ENCODE data around the gene IL20RA. TPM values are rescaled to one million over a fixed set of nuclear protein-coding genes. Genes with fewer than 3 reads are reported as not detected.
A peak's percentile ranks its signal among the peaks of the same experiment; 100 is the strongest.

IL20RA gene
- total and polyA plus RNA-seq, 3 experiments from 2014 or later = not detected

DNA sequence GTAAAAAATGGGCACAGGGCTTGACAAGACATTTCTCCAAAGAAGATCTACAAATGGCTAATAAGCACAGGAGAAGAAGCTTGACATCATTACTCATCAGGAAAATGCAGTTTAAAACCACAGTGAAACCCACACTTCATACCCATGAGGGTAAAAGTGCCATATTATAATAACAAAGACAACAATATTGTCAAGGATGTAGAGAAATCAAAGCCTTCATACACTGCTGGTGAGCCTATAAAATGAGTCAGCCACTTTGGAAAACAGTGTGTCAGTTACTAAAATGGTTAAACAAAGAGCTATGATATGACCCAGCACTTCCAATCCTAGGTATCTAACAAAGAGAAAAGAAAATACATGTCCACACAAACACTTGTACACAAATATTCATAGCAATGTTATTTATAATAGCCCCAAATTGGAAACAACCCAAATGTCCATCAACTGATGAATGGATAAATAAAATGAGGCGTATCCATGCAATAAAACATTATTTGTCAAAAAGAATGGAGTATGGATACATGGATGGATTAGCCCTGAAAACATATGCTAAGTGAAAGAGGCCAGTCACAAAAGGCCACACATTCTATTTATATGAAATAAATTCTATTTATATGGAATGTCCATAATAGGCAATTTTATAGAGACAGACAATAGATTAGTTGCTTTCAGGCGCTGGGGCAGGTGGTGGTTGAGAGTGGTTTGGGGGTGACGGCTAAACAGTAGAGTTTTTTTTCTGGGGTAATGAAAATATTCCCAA, 11.5 kb upstream of the IL20RA start:
- H3K4me1 Mint-ChIP-seq = no peaks in the 10 kb centered on the region
- H3K9me3 ChIP-seq (ENCODE audit: low read length) = no peaks in the 10 kb centered on the region
- DNase-seq = no peak
- no peaks in the 10 kb centered on the region for H3K4me1 ChIP-seq (ENCODE audit: insufficient read depth, low read length)
- H3K27me3 Mint-ChIP-seq = peaks cover 33 to 36% of the 10 kb centered on the region in 2 donors
- no peak overlapping the region for H3K27ac ChIP-seq (ENCODE audit: low read depth, low read length)
- H3K4me3 Mint-ChIP-seq = no peak overlapping the region
- no peaks in the 10 kb centered on the region for H3K36me3 ChIP-seq (ENCODE audit: insufficient read depth, low read length)
- no peak overlapping the region for H3K4me3 ChIP-seq (ENCODE audit: low read length)
- H3K9me3 Mint-ChIP-seq = no peaks in the 10 kb centered on the region
- peaks cover 0 to 4% (median 2%) of the 10 kb centered on the region in 3 donors for H3K36me3 Mint-ChIP-seq
- POLR2A ChIA-PET = no interaction called here
- H3K27me3 ChIP-seq (ENCODE audit: insufficient read depth, low read length, poor library complexity, severe bottlenecking) = no peaks in the 10 kb centered on the region
- no peak overlapping the region for H3K27ac Mint-ChIP-seq
- CTCF ChIA-PET = no interaction called here

DNA sequence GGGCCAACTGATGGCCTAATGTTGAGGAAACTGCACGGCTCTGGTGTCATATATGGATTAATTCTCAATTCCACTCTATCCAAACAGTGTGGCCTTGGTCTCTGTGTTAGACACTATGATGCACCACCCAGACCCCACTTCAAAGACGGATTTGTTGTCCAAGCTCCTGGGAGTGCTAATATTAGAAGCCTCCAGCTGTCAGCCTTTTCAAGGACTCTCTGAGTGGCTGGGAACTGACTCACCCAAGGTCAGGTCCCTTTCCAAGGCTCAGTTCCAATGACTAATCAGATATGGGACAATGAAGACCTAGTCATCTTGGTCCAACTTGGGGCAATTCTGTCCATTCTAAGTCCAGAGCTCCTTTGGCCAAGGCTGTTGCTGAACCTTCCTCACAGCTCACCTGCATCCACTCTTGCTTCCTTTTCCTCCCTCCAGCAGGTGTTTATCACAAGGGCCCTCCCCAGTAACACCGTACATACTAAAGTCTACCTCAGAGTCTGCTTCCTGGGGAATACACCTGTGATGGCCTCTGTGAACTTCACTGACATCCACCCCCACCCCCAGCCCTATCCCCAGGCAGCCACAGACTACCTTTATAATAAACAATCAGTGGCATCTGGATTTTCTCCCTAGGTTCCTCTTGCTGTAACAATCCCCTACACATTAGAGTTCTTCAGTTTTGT, 7.2 kb upstream of the IL20RA start:
- Histone ChIP-seq H3K36me3 (ENCODE audit: insufficient read depth, low read length) (no peaks in the 10 kb centered on the region), H3K9me3 (ENCODE audit: low read length) (no peaks in the 10 kb centered on the region), H3K4me1 (ENCODE audit: insufficient read depth, low read length) (no peaks in the 10 kb centered on the region), H3K4me3 (ENCODE audit: low read length) (no peak overlapping the region), H3K27me3 (ENCODE audit: insufficient read depth, low read length, poor library complexity, severe bottlenecking) (peaks cover 9% of the 10 kb centered on the region), H3K27ac (ENCODE audit: low read depth, low read length) (no peak overlapping the region)
- Mint-ChIP-seq H3K9me3 (no peaks in the 10 kb centered on the region), H3K4me3 (no peak overlapping the region), H3K4me1 (no peaks in the 10 kb centered on the region), H3K27ac (no peak overlapping the region), H3K36me3 (peaks cover 0 to 4% (median 0%) of the 10 kb centered on the region in 3 donors), H3K27me3 (peaks cover 60 to 68% of the 10 kb centered on the region in 2 donors)
- no peak for DNase-seq
- CTCF ChIA-PET = no interaction called here
- POLR2A ChIA-PET = no interaction called here

DNA sequence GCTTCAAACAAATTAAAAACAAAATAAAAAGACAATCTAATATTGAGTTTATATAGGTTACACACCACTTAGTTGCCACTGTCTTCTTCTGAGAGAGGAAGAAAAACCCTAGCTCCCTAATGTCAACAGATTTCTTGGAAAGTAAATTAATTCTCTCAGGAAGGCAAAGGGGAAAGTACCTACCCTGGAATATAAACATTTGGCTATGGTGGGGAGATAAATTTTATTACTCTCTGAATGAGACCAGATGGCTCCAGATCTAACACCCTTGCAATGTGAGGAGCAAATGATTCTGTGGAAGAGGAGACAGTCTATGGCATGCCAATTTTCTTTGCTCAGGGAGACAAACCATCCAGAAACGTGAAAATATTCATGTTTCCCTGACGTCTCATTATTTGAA, 4.3 kb upstream of the IL20RA start:
- H3K4me3 Mint-ChIP-seq = no peak overlapping the region
- Histone ChIP-seq H3K9me3 (ENCODE audit: low read length) (no peaks in the 10 kb centered on the region), H3K27ac (ENCODE audit: low read depth, low read length) (no peak overlapping the region), H3K27me3 (ENCODE audit: insufficient read depth, low read length, poor library complexity, severe bottlenecking) (peaks cover 17% of the 10 kb centered on the region), H3K4me1 (ENCODE audit: insufficient read depth, low read length) (no peaks in the 10 kb centered on the region), H3K36me3 (ENCODE audit: insufficient read depth, low read length) (no peaks in the 10 kb centered on the region), H3K4me3 (ENCODE audit: low read length) (no peak overlapping the region)
- H3K27ac Mint-ChIP-seq = no peak overlapping the region
- ChIA-PET POLR2A (no interaction called here), CTCF (no interaction called here)
- H3K4me1 Mint-ChIP-seq = peaks cover 3 to 5% (median 5%) of the 10 kb centered on the region in 3 donors
- H3K9me3 Mint-ChIP-seq = peaks cover 0 to 2% (median 0%) of the 10 kb centered on the region in 5 donors
- peaks cover 0 to 4% (median 0%) of the 10 kb centered on the region in 3 donors for H3K36me3 Mint-ChIP-seq
- peaks cover 60 to 78% of the 10 kb centered on the region in 2 donors for H3K27me3 Mint-ChIP-seq
- DNase-seq = no peak

DNA sequence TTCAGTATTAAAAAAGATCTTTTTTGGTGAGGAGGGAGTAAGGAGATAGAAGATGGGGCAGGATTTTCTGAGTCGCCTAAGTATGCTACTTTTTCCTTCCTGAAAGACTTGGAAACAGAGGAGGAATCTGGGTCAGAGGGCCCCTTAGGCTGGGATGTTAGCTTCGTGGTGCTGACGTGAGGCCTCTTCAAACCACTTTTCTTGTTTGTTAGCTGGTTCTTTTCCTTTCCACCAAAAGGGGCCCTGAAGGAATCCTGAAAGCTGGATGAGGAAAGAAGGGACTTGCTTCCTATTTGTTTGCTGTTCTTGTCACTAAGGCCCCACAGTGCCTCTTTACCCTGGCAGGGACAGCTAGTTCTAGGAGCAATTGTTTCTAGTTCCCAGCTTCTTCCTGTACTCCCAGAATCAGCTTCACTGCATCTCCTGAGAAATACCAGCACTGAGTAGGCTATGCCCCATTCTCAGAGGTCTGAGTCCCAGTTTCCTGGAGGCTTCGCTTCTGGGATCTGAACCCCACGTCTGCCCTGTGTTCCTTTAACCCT, 2.2 kb upstream of the IL20RA start:
- Mint-ChIP-seq H3K36me3 (no peaks in the 10 kb centered on the region), H3K4me1 (peaks cover 6 to 12% (median 11%) of the 10 kb centered on the region in 3 donors), H3K27ac (no peak overlapping the region), H3K27me3 (peaks cover 70 to 88% of the 10 kb centered on the region in 2 donors), H3K9me3 (peaks cover 0 to 5% (median 0%) of the 10 kb centered on the region in 5 donors), H3K4me3 (peak overlapping the region in 1 of 7 donors; percentile 16)
- H3K4me3 ChIP-seq (ENCODE audit: low read length) = no peak overlapping the region
- ChIA-PET CTCF (no interaction called here), POLR2A (no interaction called here)
- no peak for DNase-seq
- no peaks in the 10 kb centered on the region for H3K4me1 ChIP-seq (ENCODE audit: insufficient read depth, low read length)
- no peaks in the 10 kb centered on the region for H3K9me3 ChIP-seq (ENCODE audit: low read length)
- no peaks in the 10 kb centered on the region for H3K36me3 ChIP-seq (ENCODE audit: insufficient read depth, low read length)
- peaks cover 34% of the 10 kb centered on the region for H3K27me3 ChIP-seq (ENCODE audit: insufficient read depth, low read length, poor library complexity, severe bottlenecking)
- no peak overlapping the region for H3K27ac ChIP-seq (ENCODE audit: low read depth, low read length)

DNA sequence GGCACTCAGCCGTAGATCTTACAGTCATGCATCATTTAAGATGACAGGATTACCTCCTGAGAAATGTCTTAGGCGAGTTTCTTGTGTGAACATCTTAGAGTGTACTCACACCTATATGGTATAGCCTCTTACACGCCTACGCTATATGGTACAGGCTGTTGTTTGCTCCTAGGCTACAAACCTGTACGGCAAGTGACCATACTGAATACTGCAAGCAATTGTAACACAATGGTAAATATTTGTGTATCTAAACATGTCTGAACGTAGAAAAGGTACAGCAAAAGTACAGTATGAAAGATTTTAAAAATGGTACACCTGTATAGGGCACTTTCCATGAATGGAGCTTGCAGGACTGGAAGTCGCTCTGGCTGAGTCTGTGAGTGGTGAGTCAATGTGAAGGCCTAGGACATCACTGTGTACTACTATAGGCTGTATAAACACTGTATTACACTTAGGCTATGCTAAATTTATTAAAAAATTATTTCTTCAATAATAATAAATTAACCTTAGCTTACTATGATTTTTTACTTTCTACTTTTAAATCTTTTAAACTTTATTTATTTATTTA, 541 bp upstream of the IL20RA start:
- H3K27ac Mint-ChIP-seq = peak overlapping the region in 1 of 8 donors; percentile 37
- H3K4me1 Mint-ChIP-seq = peaks cover 6 to 12% (median 11%) of the 10 kb centered on the region in 3 donors
- peaks cover 0 to 6% (median 0%) of the 10 kb centered on the region in 5 donors for H3K9me3 Mint-ChIP-seq
- ChIA-PET CTCF (no interaction called here), POLR2A (no interaction called here)
- no peaks in the 10 kb centered on the region for H3K36me3 ChIP-seq (ENCODE audit: insufficient read depth, low read length)
- H3K27me3 ChIP-seq (ENCODE audit: insufficient read depth, low read length, poor library complexity, severe bottlenecking) = peaks cover 30% of the 10 kb centered on the region
- no peaks in the 10 kb centered on the region for H3K36me3 Mint-ChIP-seq
- H3K4me3 ChIP-seq (ENCODE audit: low read length) = no peak overlapping the region
- H3K27ac ChIP-seq (ENCODE audit: low read depth, low read length) = no peak overlapping the region
- H3K4me1 ChIP-seq (ENCODE audit: insufficient read depth, low read length) = no peaks in the 10 kb centered on the region
- H3K27me3 Mint-ChIP-seq = peaks cover 68 to 87% of the 10 kb centered on the region in 2 donors
- no peak for DNase-seq
- peak overlapping the region; percentile 65 to 84 (median 77) for H3K4me3 Mint-ChIP-seq
- no peaks in the 10 kb centered on the region for H3K9me3 ChIP-seq (ENCODE audit: low read length)

DNA sequence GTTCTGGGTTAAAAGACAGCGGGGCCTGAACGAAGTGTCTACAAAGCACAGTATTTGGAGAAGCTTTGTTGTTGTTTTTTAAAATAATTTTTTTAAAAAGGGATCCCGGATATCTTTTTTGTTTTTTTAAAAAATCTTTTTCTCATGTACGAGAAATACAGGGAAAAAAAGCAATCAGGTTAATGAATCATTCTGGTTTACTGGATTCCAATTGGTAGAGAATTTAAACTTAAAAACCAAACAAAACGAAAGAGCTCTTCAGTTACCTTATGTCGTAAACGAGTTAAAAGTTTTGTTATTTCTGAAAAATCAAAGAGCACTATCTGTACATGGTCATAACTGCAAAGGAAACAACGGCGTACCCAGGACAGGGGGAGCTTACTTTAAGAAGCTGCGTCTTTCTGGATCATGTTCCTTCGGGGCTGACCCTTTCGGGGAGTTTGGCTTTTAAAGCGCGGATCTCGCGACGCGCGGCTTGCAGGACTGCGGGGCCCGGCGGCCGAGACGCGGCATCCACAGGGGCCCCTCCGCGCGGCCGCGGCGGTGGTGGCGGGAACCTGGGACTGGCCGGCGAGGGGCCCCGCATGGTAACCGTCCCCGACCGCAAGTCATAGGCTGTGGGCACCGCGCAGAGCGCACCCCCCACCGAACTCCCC, 927 bp downstream of the IL20RA start:
- no peak overlapping the region for H3K27ac Mint-ChIP-seq
- Histone ChIP-seq H3K27ac (ENCODE audit: low read depth, low read length) (no peak overlapping the region), H3K27me3 (ENCODE audit: insufficient read depth, low read length, poor library complexity, severe bottlenecking) (peaks cover 29% of the 10 kb centered on the region), H3K36me3 (ENCODE audit: insufficient read depth, low read length) (no peaks in the 10 kb centered on the region), H3K4me3 (ENCODE audit: low read length) (peak overlapping the region; percentile 25), H3K4me1 (ENCODE audit: insufficient read depth, low read length) (no peaks in the 10 kb centered on the region), H3K9me3 (ENCODE audit: low read length) (no peaks in the 10 kb centered on the region)
- H3K27me3 Mint-ChIP-seq = peaks cover 64 to 88% of the 10 kb centered on the region in 2 donors
- H3K36me3 Mint-ChIP-seq = no peaks in the 10 kb centered on the region
- H3K4me3 Mint-ChIP-seq = peak overlapping the region; percentile 76 to 87 (median 84)
- CTCF ChIA-PET = interaction anchor here (0.9 to 1.2 kb wide), 2 partner anchors 9 to 10 kb away, joined by 3 read pairs; no protein-coding TSS in a partner anchor
- POLR2A ChIA-PET = no interaction called here
- peaks cover 0 to 6% (median 0%) of the 10 kb centered on the region in 5 donors for H3K9me3 Mint-ChIP-seq
- peaks cover 7 to 12% (median 11%) of the 10 kb centered on the region in 3 donors for H3K4me1 Mint-ChIP-seq
- peak in 2 of 5 donors; percentile 1 for DNase-seq

DNA sequence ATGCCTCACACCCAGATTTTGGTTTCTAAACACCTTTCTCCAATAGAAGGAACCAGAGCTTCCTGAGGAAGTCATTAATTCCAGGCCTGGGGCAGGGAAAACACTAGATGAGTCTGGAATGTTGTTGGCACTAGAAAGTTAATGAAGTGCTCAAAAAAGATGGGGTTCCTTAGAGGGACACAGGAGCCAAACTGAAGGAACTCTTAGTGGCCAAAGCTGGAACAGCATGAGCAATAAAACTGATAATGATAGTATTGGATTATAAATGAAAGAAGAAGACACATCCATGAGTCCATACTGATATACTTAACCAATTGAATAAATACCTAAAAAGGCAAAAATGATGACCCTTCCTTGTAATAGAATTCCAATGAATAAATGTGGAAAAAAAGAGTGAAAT, 4.4 kb downstream of the IL20RA start:
- Histone ChIP-seq H3K4me1 (ENCODE audit: insufficient read depth, low read length) (no peaks in the 10 kb centered on the region), H3K36me3 (ENCODE audit: insufficient read depth, low read length) (no peaks in the 10 kb centered on the region), H3K27me3 (ENCODE audit: insufficient read depth, low read length, poor library complexity, severe bottlenecking) (peaks cover 24% of the 10 kb centered on the region), H3K9me3 (ENCODE audit: low read length) (no peaks in the 10 kb centered on the region), H3K4me3 (ENCODE audit: low read length) (no peak overlapping the region), H3K27ac (ENCODE audit: low read depth, low read length) (no peak overlapping the region)
- no peak overlapping the region for H3K4me3 Mint-ChIP-seq
- peaks cover 7 to 17% (median 17%) of the 10 kb centered on the region in 3 donors for H3K4me1 Mint-ChIP-seq
- H3K27ac Mint-ChIP-seq = no peak overlapping the region
- no peaks in the 10 kb centered on the region for H3K36me3 Mint-ChIP-seq
- ChIA-PET POLR2A (no interaction called here), CTCF (no interaction called here)
- peaks cover 59 to 86% of the 10 kb centered on the region in 2 donors for H3K27me3 Mint-ChIP-seq
- H3K9me3 Mint-ChIP-seq = peaks cover 0 to 6% (median 0%) of the 10 kb centered on the region in 5 donors
- no peak for DNase-seq
